Activated gamma-delta T cell treated with anti-CD3 and anti-CD28 coated beads, Interleukin-2, amount 50 U/mL, for 16 hours (primary cell): ENCODE measurements around the gene PDE4A.
"Not testable (repeated sequence)": the region's sequence is repeated elsewhere in the genome, so short reads cannot be mapped to it uniquely, and the experiment has no call there.

Experiments used
- DNase-seq: peaks from one replicate; pipeline ENCODE4 v3.0.0-alpha.2; 2020; ENCODE audit warnings: low read depth

Gene PDE4A

GRCh38 chr19:10420444-10421239 is at the start of gene PDE4A:
Gene PDE4A, plus strand, starts transcription at chr19:10420538. Its CDS starts 227 bp downstream, at chr19:10420765.
- no peak for DNase-seq

- no peak for DNase-seq
These were observed 47.6 kb upstream of the PDE4A start for GRCh38 chr19:10372690-10373089.

GRCh38 chr19:10374931-10375330 is 45.4 kb upstream of the PDE4A start:
- no peak for DNase-seq

- DNase-seq: not testable (repeated sequence)
These were observed 43.1 kb upstream of the PDE4A start for GRCh38 chr19:10377140-10377640.

- no peak for DNase-seq
These were observed 42.2 kb upstream of the PDE4A start for GRCh38 chr19:10378124-10378523.

- DNase-seq: no peak
These were observed 40.4 kb upstream of the PDE4A start for GRCh38 chr19:10379880-10380312.

GRCh38 chr19:10380313-10381102 is 39.8 kb upstream of the PDE4A start, which contains the start of gene TYK2:
Gene TYK2, minus strand, starts transcription at chr19:10380572. Its CDS starts 2,166 bp downstream, at chr19:10378406.
- DNase-seq: peak; percentile 91

- not testable (repeated sequence) for DNase-seq
These were observed 37.2 kb upstream of the PDE4A start for GRCh38 chr19:10383223-10383499.

GRCh38 chr19:10384580-10384979 is 35.8 kb upstream of the PDE4A start:
- DNase-seq: no peak

GRCh38 chr19:10388957-10389356 is 31.4 kb upstream of the PDE4A start:
- DNase-seq: peak; percentile 74

- DNase-seq: no peak
These were observed 30.5 kb upstream of the PDE4A start for GRCh38 chr19:10389863-10390262.

- peak; percentile 46 for DNase-seq
These were observed 29.6 kb upstream of the PDE4A start for GRCh38 chr19:10390652-10391286.

- DNase-seq: no peak
These were observed 28.2 kb upstream of the PDE4A start for GRCh38 chr19:10392120-10392519.

- DNase-seq: no peak
These were observed 27.2 kb upstream of the PDE4A start for GRCh38 chr19:10393137-10393536.

- DNase-seq: no peak
These were observed 25.3 kb upstream of the PDE4A start for GRCh38 chr19:10395003-10395402.

- DNase-seq: no peak
These were observed 24.9 kb upstream of the PDE4A start for GRCh38 chr19:10395436-10395835.

GRCh38 chr19:10395917-10396316 is 24.4 kb upstream of the PDE4A start:
- DNase-seq: no peak

GRCh38 chr19:10398819-10399218 is 21.5 kb upstream of the PDE4A start:
- no peak for DNase-seq

- not testable (repeated sequence) for DNase-seq
These were observed 21.0 kb upstream of the PDE4A start for GRCh38 chr19:10399340-10399739.

- no peak for DNase-seq
These were observed 20.5 kb upstream of the PDE4A start for GRCh38 chr19:10399878-10400277.

- DNase-seq: no peak
These were observed 17.8 kb upstream of the PDE4A start for GRCh38 chr19:10402441-10403038.
